PC-3 (cell line): ENCODE data around the gene GABRG3. TPM values are rescaled to one million over a fixed set of nuclear protein-coding genes. Genes with fewer than 3 reads are reported as not detected.

ENCODE experiments used
- ATAC-seq: fragments of 200-7000 bp; cut with Tn5 transposase; 2 replicates; pipeline ENCODE4 v1.9.1; 2020; ENCODE audit warnings: mild to moderate bottlenecking, moderate library complexity
- BruUV-seq: library from RNA; stranded (reverse); fragments of 400-500 nt; replicated peaks from 2 replicates; lab custom pipeline; 2021; lab: Mats Ljungman, UMichigan
- CTCF ChIA-PET: fragments of 300-600 bp; sonication (Branson Sonifier 250); formaldehyde crosslinking; loops from one replicate; lab custom pipeline; 2022; ENCODE audit warnings: antibody characterized with exemption; lab: Charles Lee
- POLR2A ChIA-PET: fragments of 300-600 bp; sonication (Branson Sonifier 250); formaldehyde crosslinking; loops from one replicate; lab custom pipeline; 2022; ENCODE audit warnings: antibody characterized with exemption; ENCODE audit not compliant: unreplicated experiment; lab: Charles Lee
- DNase-seq: peaks from one replicate; pipeline ENCODE4 v3.0.0-alpha.2; 2015
- H2AFZ ChIP-seq: fragments of 300-600 bp; sonication (generic); 2 replicates; pipeline ENCODE4 v1.6.0; 2016; ENCODE audit warnings: antibody characterized with exemption, low read length
- H3F3A ChIP-seq: fragments of 300-600 bp; sonication (generic); one replicate; pipeline ENCODE4 v1.6.0; 2017; ENCODE audit warnings: antibody characterized with exemption, low read length, control low read depth, mild to moderate bottlenecking; ENCODE audit not compliant: unreplicated experiment
- H3K27ac ChIP-seq: fragments of 300-600 bp; sonication (generic); 2 replicates; pipeline ENCODE4 v1.5.1; 2016; ENCODE audit warnings: mild to moderate bottlenecking, low read length
- H3K27me3 ChIP-seq: fragments of 300-600 bp; sonication (generic); 2 replicates; pipeline ENCODE4 v1.6.1; 2016; ENCODE audit warnings: low read length, mixed read lengths
- H3K36me3 ChIP-seq: fragments of 300-600 bp; sonication (generic); 2 replicates; pipeline ENCODE4 v1.6.1; 2016; ENCODE audit warnings: low read depth, mixed run types, low read length, mixed read lengths
- H3K4me1 ChIP-seq: fragments of 300-600 bp; sonication (generic); 2 replicates; pipeline ENCODE4 v1.5.1; 2016; ENCODE audit warnings: low read length; ENCODE audit not compliant: insufficient read depth
- H3K4me2 ChIP-seq: fragments of 300-600 bp; sonication (generic); 2 replicates; pipeline ENCODE4 v1.6.0; 2016; ENCODE audit warnings: low read length
- H3K4me3 ChIP-seq: fragments of 300-600 bp; sonication (generic); 2 replicates; pipeline ENCODE4 v1.5.1; 2016; ENCODE audit warnings: mild to moderate bottlenecking, low read length, mixed read lengths
- H3K79me2 ChIP-seq: fragments of 300-600 bp; sonication (generic); 2 replicates; pipeline ENCODE4 v1.6.1; 2017; ENCODE audit warnings: low read length, mixed read lengths
- H3K9ac ChIP-seq: fragments of 300-600 bp; sonication (generic); 2 replicates; pipeline ENCODE4 v1.6.0; 2016; ENCODE audit warnings: mild to moderate bottlenecking, low read length
- H3K9me2 ChIP-seq: fragments of 300-600 bp; sonication (generic); replicated peaks from 2 replicates; pipeline ENCODE4 v1.6.1; 2016; ENCODE audit warnings: mixed run types, low read length, mixed read lengths
- H3K9me3 ChIP-seq: fragments of 300-600 bp; sonication (generic); 2 replicates; pipeline ENCODE4 v1.6.1; 2016; ENCODE audit warnings: low read length, mixed read lengths
- H4K20me1 ChIP-seq: fragments of 300-600 bp; sonication (generic); 2 replicates; pipeline ENCODE4 v1.6.1; 2016; ENCODE audit warnings: low read length, mixed read lengths
- CTCF ChIP-seq: fragments of 300-600 bp; sonication (generic); conservative IDR thresholded peaks from 2 replicates; pipeline ENCODE4 v1.5.1; 2017; ENCODE audit warnings: antibody characterized with exemption, low read depth, mild to moderate bottlenecking, low read length
- EZH2 ChIP-seq: fragments of 300-600 bp; sonication (generic); IDR thresholded peaks from one replicate; pipeline ENCODE4 v1.6.1; 2017; ENCODE audit warnings: antibody characterized with exemption, mild to moderate bottlenecking, low read length; ENCODE audit not compliant: unreplicated experiment
- EZH2phosphoT487 ChIP-seq: fragments of 300-600 bp; sonication (generic); IDR thresholded peaks from 2 replicates; pipeline ENCODE4 v1.6.1; 2018; ENCODE audit warnings: mild to moderate bottlenecking, antibody characterized with exemption, low read length, borderline replicate concordance
- intact Hi-C: fragments of 100-400 bp; cut with micrococcal nuclease; formaldehyde crosslinking; loops from 2 replicates; pipeline ENCODE4 v1.9.0; 2023
- total RNA-seq: library from RNA; depleted of rRNA; stranded (reverse); fragments of >200 nt; gene quantifications from 2 replicates; pipeline ENCODE4 v1.2.3, GENCODE V29; 2014

The GABRG3 gene
- total RNA-seq, 1 experiment from 2014 or later = 0.11 TPM

GRCh38 chr15:27479296-27480140 lies 508.5 kb downstream of the GABRG3 start:
- H3K4me1 ChIP-seq = no peaks in the 10 kb centered on the region

GRCh38 chr15:27480141-27480530 lies 509.2 kb downstream of the GABRG3 start:
- no peak overlapping the region for H2AFZ ChIP-seq
- H3K79me2 ChIP-seq = no peaks in the 10 kb centered on the region
- ChIA-PET CTCF (no interaction called here), POLR2A (no interaction called here)
- TF ChIP-seq CTCF (no peak), EZH2 (no peak), EZH2phosphoT487 (no peak)
- H3K27ac ChIP-seq = no peak overlapping the region
- intact Hi-C loops = no loop called here
- H3K9me2 ChIP-seq = no peaks in the 10 kb centered on the region
- no peaks in the 10 kb centered on the region for H3K27me3 ChIP-seq
- BruUV-seq = no TSS peak
- H3K9me3 ChIP-seq = peaks cover 35% of the 10 kb centered on the region; the same call in 1 of the 2 replicates
- DNase-seq = no peak
- H3K36me3 ChIP-seq = no peaks in the 10 kb centered on the region
- H3K9ac ChIP-seq = no peak overlapping the region
- no peaks in the 10 kb centered on the region for H3K4me1 ChIP-seq
- ATAC-seq = no peak
- no peak overlapping the region for H3K4me2 ChIP-seq
- H3K4me3 ChIP-seq = no peak overlapping the region
- H3F3A ChIP-seq = no peaks in the 10 kb centered on the region
- H4K20me1 ChIP-seq = no peaks in the 10 kb centered on the region

More at GRCh38 chr15:27479296-27480140, 508.5 kb downstream of the GABRG3 start:
- H3K4me2 ChIP-seq = no peak overlapping the region
- no peak overlapping the region for H3K4me3 ChIP-seq
- H3F3A ChIP-seq = no peaks in the 10 kb centered on the region
- no peak overlapping the region for H3K27ac ChIP-seq
- ChIA-PET CTCF (no interaction called here), POLR2A (no interaction called here)
- DNase-seq = no peak
- no TSS peak for BruUV-seq
- ATAC-seq = no peak
- TF ChIP-seq EZH2phosphoT487 (no peak), EZH2 (no peak), CTCF (no peak)
- no peaks in the 10 kb centered on the region for H4K20me1 ChIP-seq
- no peaks in the 10 kb centered on the region for H3K9me2 ChIP-seq
- H3K27me3 ChIP-seq = no peaks in the 10 kb centered on the region
- H3K9ac ChIP-seq = no peak overlapping the region
- intact Hi-C loops = no loop called here
- H3K9me3 ChIP-seq = peaks cover 37% of the 10 kb centered on the region; the same call in 1 of the 2 replicates
- no peaks in the 10 kb centered on the region for H3K79me2 ChIP-seq
- no peaks in the 10 kb centered on the region for H3K36me3 ChIP-seq
- no peak overlapping the region for H2AFZ ChIP-seq

GRCh38 chr15:27480642-27481041 lies 509.7 kb downstream of the GABRG3 start:
- ATAC-seq = no peak
- no peaks in the 10 kb centered on the region for H3F3A ChIP-seq
- no peaks in the 10 kb centered on the region for H3K79me2 ChIP-seq
- peak; percentile 21 for DNase-seq
- H3K27ac ChIP-seq = no peak overlapping the region
- TF ChIP-seq CTCF (no peak), EZH2phosphoT487 (no peak), EZH2 (no peak)
- no peaks in the 10 kb centered on the region for H4K20me1 ChIP-seq
- intact Hi-C loops = no loop called here
- no peaks in the 10 kb centered on the region for H3K27me3 ChIP-seq
- H2AFZ ChIP-seq = no peak overlapping the region
- H3K9me3 ChIP-seq = peaks cover 31% of the 10 kb centered on the region; the same call in 1 of the 2 replicates
- BruUV-seq = no TSS peak
- ChIA-PET POLR2A (no interaction called here), CTCF (no interaction called here)
- H3K4me3 ChIP-seq = no peak overlapping the region
- no peak overlapping the region for H3K9ac ChIP-seq
- no peak overlapping the region for H3K4me2 ChIP-seq
- H3K4me1 ChIP-seq = no peaks in the 10 kb centered on the region
- H3K9me2 ChIP-seq = no peaks in the 10 kb centered on the region
- no peaks in the 10 kb centered on the region for H3K36me3 ChIP-seq
